HG02970 (cell line): ENCODE measurements around the gene SMTN.
A peak's percentile ranks its signal among the peaks of the same experiment; 100 is the strongest.
"Not testable (repeated sequence)": the region's sequence is repeated elsewhere in the genome, so short reads cannot be mapped to it uniquely, and the experiment has no call there.

Source experiments
- ATAC-seq: cut with Tn5 transposase; IDR thresholded peaks from one replicate; pipeline ENCODE4 v1.9.1; 2021; ENCODE audit warnings: mild to moderate bottlenecking, moderate library complexity, moderate number of reproducible peaks; ENCODE audit not compliant: unreplicated experiment, low FRiP score

Gene SMTN

GRCh38 chr22:31080848-31081649 is at the start of gene SMTN:
Gene SMTN, plus strand, starts transcription at chr22:31081318. Its CDS starts 1,941 bp downstream, at chr22:31083259.
- ATAC-seq, result peak; percentile 61

GRCh38 chr22:31036671-31037550 is 44.2 kb upstream of the SMTN start:
- no peak for ATAC-seq

- no peak for ATAC-seq
Observed at GRCh38 chr22:31038686-31039085, 42.4 kb upstream of the SMTN start.

- ATAC-seq, result no peak
Observed at GRCh38 chr22:31039393-31039792, 41.7 kb upstream of the SMTN start.

DNA sequence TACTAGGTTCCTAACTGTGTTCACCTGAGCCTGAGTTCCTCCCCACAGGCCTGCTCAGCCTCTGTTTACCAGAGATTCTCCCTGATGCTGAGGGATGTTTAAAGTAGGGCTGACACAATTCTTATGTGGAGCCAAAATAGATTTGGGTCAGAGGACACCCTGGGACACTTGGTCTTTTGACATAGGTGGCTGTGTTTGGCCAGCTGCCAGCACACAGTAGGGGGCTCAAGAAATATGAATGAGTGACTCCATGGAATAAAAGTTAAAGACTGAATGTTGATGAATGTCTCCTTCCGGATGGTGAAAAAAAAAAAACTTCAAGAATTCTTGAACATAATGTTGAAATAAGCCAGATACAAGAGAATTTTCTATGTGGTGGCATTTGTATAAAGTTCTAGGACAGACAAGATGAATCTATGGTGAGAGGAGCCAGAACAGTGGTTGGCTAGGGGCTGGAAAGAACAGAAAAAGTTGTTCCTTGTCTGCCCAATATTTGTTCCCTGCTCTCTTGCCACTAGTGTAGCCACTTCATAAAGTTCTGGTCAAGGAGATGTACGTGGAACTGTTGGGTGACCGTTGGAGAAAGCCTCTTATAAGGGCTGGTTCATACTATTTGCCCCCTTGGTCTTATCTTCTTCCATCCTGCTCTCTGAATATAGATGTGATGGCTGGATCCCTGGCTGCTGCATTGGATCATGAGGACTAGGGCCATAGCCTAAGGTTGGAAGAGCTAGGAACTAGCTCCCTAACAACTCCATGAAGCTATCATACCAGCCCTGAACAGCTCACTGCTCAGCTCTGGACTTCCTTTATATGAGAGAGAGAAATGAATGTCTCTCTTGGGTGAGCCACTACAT is 40.3 kb upstream of the SMTN start:
- no peak for ATAC-seq

DNA sequence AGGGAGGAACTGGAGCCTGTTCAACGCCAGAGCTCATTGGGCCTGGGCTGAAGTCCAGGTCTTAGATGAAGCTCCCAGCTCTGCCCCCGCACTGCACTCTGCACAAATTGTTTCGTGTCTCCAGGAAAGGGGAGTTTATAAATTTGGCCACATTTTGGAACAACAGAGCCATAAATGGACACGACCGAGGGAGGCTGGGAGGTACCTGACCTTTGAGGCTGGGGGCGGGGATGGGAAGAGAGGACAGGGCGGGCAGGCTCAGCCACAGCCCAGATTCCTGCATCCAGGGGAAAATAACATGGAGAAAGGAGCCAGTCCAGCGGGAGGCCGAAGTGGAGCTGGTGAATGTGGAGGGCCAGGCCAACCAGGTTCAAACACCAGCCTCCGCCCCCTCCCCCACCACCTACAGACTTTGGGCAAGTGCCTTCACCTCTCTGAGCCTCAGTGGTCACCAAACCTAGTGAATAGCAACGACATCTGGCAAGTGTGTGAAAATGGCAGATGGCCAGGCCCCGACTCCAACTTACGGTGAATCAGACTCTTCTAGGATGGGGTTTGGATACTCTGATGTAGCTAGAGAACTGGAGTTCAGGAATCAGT is 36.8 kb upstream of the SMTN start:
- ATAC-seq, result no peak

DNA sequence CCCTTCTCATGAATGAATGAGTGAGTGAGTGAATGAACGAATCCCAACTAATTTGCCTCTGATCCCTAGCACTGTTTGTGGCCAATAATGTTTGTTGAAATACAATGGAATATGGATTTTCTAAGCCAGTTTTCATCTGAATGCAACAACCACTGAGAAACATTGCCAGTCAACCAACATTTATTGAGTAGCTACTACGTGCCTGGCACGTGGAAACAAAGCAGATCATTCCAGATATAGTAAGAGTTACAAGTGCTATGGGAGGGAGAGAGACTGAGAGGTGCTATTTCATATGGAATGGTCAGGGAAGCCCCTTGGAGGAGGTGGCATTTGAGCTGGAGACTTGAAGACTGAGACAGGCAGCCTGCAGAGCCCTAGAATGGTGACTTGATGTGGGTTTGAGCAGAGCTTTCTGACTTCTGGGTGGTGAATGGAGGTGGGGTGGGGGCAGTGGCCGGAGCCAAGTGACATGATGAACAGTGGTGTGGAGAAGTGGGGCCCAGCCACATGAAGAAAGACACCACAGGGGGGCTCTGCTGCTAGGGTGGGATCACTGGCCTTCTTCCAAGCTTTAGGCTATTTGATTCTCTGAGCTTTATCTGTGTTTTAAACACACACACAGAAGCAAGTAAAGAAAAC is 35.1 kb upstream of the SMTN start:
- no peak for ATAC-seq

GRCh38 chr22:31046539-31047226 is 34.4 kb upstream of the SMTN start:
- no peak for ATAC-seq

DNA sequence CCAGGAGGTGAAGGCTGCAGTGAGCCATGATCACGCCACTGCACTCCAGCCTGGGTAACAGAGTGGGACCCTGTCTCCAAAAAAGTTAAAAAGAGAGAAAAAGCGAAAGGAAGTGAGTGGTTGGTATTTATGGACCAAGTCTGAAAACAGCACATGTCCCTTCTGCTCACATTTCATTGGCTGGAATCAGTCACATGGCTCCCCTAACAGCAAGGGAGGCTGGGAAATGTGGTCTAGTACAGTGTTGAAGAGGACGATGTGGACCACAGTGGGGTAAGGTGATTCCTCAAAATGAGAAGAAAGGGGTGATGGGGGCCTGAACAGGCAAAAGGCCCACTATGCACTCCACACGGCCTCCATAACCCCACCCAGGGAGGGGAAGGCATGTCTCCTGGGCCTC is 32.5 kb upstream of the SMTN start:
- ATAC-seq, result no peak

GRCh38 chr22:31049815-31050420 is 31.2 kb upstream of the SMTN start:
- no peak for ATAC-seq

- ATAC-seq, result no peak
Observed at GRCh38 chr22:31055117-31055634, 25.9 kb upstream of the SMTN start.

GRCh38 chr22:31055635-31056159 is 25.4 kb upstream of the SMTN start:
- ATAC-seq, result no peak

GRCh38 chr22:31056986-31057599 is 24.0 kb upstream of the SMTN start:
- no peak for ATAC-seq

DNA sequence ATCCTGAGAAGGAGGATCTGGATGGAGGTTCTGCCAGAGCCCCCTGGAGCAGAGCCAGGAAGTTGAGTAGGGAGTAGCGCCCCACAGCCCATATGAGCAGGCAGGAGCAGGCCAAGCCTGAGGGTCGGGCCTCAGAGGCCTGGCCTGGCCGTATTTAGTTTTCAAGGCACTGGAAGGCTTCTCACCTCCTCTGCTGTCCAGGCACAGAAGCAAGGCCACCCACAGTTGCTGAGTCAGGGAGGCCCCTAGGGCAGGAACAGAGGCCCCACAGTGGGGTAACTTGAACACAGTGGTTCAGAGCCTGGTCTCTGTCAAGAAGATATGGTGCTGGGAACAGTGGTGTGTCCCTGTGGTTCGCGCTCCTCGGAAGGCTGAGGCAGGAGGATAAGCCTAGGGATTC is 21.5 kb upstream of the SMTN start:
- not testable (repeated sequence) for ATAC-seq

DNA sequence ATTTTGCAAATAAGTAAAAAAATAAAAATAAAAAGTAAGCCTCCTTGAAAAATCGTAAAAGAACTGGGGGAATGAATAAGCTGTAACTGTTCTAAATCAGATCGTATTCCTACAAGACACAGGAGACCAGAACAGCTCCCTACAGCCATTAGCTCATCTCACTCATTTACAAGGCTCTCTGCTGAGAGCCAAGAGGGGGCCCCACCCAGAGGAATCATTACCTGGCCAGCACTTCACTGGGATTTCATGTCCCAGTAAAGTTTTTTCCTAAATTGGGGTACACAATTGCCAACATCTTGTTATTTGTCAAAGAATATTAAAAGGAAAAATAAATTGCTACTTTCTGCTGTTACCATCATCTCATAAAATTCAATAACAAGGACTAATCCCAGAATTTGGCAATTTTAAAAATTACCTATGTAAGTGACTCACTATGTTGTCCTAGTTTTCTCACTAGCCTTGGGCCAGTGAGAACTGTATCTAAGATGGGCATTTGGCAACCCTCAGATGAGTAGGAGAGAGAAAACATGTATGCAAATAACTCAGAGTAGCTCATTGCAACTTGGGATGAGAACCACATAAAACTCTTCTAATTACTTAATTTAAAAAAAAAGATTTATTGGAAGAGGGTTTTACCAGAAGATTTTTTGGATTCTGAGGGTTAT is 18.4 kb upstream of the SMTN start:
- no peak for ATAC-seq

- ATAC-seq, result no peak
Observed at GRCh38 chr22:31064369-31064768, 16.7 kb upstream of the SMTN start.

DNA sequence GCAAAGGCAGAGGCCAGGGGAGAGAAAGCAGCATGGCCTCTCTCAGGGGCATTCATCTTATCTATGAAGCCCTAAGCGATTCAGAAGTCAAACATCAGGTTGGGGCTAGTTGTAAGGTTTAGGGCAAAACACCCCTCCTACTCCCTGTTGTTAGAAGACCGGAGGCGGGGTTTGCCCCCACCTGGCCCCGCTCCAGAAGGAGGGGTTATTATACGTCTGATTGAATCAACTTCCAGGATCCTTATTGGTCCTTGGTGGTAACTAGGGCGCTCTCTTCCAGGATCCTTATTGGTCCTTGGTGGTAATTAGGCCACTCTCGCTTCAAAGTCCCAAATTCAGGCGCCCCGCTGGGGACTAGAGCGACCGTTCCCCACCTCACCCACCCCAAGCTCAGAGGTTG is 12.1 kb upstream of the SMTN start:
- no peak for ATAC-seq
